ENCODE results near the gene PEX11G.
"Not testable (repeated sequence)": the region's sequence is repeated elsewhere in the genome, so short reads cannot be mapped to it uniquely, and the experiment has no call there.

The PEX11G gene

DNA sequence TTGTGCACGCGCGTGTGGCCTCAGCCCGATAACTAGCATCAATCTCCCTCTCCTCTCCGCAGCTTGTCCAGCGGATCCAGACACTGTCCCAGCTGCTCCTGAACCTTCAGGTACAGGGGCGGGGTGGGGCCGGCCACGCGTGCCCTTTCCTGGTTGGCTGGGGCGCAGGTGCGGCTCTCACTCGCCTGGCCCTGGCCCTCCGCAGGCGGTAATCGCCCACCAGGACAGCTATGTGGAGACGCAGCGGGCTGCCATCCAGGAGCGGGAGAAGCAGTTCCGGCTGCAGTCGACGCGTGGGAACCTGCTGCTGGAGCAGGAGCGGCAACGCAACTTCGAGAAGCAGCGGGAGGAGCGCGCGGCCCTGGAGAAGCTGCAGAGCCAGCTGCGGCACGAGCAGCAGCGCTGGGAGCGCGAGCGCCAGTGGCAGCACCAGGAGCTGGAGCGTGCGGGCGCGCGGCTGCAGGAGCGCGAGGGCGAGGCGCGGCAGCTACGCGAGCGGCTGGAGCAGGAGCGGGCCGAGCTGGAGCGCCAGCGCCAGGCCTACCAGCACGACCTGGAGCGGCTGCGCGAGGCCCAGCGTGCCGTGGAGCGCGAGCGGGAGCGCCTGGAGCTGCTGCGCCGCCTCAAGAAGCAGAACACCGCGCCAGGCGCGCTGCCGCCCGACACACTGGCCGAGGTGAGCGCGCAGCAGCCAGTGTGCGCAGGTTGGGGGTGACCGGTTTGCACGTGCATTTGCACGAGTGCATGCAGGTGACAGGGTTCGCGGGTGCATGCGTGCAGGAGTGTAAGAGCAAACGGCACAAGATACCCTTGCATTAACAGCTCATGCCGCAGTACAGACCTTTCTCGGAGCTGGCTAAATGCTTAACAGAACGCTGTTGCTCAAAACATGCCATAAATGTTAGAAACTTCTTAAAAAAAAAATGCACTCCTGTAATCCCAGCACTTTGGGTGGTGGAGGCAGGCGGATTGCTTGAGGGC lies 21.5 kb downstream of the PEX11G start:
- no peak for DNase-seq (ENCODE audit: low read depth, low spot score)

DNA sequence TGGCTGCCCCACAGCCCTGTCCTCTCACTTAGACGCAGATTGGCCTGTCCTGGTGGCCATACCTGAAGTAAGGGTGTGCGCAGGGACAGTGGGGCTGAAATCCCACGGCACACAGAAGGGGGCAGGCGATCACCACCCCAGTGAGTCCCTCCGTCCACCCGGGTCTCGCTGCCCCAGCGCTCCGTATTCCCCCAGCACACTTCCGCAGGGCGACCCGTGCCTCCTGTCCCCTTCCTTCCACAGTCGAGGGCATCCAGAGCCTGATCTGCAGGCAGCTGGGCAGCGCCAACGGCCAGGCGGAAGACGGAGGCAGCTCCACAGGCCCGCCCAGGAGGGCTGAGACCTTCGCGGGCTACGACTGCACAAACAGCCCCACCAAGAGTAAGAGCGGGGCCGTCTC lies 25.3 kb downstream of the PEX11G start:
- no peak for DNase-seq (ENCODE audit: low read depth, low spot score)

DNA sequence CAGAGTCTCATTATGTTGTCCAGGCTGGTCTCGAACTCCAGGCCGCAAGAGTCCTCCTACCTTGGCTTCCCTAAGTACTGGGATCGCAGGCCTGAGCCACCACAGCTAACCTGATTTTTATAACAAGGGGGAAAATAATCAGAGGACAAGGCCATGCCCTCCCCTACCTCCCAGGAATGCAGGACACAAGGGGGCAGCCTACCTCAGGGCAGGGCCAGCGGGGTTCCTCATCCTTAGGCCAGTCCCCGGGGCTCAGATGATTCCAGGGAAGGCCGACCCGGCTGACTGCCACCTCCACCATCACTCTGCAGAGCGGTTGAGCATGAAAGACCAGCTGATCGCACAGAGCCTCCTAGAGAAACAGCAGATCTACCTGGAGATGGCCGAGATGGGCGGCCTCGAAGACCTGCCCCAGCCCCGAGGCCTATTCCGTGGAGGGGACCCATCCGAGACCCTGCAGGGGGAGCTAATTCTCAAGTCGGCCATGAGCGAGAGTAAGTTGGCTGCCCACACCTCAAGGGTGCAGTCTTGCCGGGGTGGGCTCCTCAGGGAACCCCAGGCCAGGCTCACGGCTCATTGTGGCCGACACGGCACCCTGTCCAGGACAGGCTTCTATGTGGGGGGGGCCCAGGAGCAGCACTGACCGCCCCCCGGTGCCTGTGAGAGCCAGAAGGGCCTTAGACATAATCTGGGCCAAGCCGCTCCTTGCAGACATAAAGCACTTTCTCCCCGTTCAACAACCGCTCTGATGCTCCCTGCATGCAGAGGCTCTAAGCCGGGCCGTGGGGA lies 26.8 kb downstream of the PEX11G start:
- peak; percentile 21 for DNase-seq (ENCODE audit: low read depth, low spot score)

DNA sequence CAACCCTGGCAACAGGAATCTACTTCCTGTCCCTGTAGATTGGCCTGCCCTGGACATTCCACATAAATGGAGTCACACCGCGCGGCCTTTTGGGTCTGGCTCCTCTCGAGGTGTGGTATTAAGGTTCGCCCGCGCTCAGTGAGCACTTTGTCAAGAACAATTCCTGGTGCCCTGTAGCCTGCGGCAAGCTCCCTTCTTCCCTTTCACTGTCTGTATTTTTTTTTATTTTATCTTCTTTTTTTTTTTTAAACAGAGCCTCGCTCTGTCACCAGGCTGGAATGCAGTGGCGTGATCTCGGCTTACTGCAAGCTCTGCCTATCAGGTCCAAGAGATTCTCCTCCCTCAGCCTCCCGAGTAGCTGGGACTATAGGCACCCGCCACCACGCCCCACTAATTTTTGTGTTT lies 28.3 kb downstream of the PEX11G start:
- DNase-seq (ENCODE audit: low read depth, low spot score): peak; percentile 37

DNA sequence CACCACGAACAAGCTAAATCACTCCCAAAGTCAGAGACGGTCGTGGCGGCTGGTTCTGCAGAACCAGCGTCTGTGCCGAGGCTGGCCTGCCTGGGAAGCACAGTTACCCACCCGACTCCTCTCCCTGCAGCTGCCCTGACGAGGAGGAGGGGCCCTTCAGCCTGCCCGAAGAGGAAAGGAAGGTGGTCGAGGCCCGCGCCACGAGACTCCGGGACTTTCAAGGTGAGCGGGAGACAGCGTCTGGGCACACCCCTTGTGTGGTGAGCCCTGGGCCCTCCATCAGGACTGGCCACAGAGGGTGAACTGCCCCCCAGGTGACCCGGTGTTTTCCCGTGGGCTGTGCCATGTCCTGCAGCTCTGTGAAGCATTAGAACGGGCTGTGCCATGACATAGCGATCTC lies 29.1 kb downstream of the PEX11G start:
- DNase-seq (ENCODE audit: low read depth, low spot score): no peak

DNA sequence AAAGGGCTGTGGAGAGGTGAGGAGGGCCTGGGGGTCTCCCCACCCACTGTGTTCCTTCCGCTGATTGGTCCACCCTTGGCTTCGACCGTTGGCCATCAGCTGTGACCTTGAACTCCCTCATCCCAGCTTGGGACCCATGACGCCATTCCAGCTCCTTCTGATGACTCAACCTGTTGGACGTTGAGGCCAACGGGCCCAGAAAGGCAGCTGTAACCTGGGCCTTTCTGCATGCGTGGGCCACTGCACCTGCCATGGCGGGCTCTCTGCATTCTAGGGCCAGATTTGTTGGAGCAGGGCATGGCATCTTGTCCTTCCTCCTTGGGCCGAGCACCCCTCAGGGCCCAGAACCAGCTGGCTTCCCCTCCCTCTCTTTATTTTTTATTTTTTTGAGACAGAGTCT lies 30.2 kb downstream of the PEX11G start:
- no peak for DNase-seq (ENCODE audit: low read depth, low spot score)

DNA sequence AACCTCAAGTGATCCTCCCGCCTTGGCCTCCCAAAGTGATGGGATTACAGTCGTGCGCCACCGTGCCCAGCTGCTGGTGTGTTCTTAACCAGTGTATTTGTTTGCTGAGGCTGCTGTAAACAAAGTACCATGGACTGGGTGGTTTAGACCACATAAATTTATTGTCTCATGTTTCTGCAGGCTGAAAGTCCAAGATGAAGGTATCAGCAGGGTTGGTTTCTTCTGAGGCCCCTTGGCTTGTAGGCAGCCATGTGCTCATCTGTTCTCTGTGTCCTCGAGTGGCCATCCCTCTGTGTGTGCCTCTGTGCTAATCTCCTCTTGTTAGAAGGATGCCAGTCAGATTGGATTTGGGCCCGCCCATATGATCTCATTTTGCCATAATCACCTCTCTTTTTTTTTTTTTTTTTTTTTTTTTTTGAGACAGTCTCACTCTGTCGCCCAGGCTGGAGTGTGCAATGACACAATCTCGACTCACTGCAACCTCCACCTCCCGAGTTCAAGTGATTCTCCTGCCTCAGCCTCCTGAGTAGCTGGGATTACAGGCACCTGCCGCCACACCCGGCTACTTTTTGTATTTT lies 31.8 kb downstream of the PEX11G start:
- no peak for DNase-seq (ENCODE audit: low read depth, low spot score)

DNA sequence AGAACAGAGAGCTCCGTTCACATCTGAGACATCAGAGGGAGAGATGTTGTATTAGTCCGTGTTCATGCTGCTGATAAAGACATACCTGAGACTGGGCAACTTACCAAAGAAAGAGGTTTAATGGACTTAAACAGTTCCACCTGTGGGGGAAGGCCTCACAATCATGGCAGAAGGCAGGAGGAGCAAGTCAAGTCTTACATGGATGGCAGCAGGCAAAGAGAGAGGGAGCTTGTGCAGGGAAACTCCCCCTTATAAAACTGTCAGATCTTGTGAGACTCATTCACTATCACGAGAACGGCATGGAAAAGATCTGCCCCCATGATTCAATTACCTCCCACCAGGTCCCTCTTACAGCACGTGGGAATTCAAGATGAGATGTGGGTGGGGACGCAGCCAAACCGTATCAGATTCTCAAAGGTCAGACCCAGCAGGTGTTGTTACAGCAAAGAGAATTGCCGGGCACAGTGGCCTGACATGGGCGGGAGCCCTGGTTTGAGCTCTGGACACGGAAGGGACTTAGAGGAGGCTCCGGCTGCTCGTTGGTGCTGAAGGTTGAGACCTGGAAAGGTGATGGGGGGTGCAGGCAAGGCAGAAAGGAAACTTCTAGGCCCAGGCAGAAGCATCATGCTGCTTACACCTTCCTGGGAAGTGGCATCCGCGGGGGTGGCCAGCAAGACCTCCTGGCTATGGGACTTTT lies 33.1 kb downstream of the PEX11G start:
- no peak for DNase-seq (ENCODE audit: low read depth, low spot score)

DNA sequence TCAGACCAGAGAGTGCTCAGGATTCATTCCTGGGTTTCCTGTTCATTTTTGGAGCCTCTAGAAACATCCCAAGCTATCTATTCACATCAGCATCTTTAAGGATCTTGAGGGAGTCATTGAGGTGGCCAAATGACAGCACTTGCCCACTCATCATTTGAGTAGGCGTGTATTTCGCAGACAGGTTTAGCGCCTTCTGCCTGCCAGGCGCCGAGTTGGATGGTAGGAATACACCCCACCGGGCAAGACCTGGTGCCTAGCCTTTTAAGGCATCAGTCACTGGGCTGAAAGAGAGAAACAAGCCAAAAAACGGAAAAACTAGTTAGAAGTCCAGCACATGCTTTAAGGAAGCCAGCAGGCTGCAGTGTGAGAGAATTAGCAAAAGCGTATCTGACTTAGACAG lies 33.8 kb downstream of the PEX11G start:
- DNase-seq (ENCODE audit: low read depth, low spot score): no peak

DNA sequence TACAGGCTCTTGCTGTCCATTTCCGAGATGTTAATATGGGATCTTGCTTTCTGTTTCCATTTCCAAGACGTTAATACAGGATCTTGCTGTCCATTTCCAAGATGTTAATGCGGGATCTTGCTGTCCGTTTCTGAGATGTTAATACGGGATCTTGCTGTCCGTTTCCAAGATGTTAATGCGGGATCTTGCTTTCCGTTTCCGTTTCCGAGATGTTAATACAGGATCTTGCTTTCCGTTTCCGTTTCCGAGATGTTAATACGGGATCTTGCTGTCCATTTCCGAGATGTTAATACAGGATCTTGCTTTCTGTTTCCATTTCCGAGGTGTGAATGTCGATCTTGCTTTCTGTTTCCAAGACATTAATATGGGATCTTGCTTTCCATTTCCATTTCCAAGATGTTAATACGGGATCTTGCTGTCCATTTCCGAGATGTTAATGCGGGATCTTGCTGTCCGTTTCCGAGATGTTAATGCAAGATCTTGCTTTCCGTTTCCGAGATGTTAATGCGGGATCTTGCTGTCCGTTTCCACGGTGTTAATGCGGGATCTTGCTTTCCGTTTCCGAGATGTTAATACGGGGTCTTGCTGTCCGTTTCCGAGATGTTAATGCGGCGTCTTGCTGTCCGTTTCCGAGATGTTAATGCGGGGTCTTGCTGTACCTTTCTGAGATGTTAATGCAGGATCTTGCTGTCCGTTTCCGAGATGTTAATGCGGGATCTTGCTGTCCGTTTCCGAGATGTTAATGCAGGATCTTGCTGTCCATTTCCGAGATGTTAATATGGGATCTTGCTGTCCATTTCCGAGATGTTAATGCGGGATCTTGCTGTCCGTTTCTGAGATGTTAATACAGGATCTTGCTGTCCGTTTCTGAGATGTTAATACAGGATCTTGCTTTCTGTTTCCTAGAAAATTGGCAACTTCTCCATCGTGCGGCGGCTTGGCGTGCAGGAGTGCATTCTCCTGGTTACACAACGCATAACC lies 38.3 kb downstream of the PEX11G start:
- no peak for DNase-seq (ENCODE audit: low read depth, low spot score)

DNA sequence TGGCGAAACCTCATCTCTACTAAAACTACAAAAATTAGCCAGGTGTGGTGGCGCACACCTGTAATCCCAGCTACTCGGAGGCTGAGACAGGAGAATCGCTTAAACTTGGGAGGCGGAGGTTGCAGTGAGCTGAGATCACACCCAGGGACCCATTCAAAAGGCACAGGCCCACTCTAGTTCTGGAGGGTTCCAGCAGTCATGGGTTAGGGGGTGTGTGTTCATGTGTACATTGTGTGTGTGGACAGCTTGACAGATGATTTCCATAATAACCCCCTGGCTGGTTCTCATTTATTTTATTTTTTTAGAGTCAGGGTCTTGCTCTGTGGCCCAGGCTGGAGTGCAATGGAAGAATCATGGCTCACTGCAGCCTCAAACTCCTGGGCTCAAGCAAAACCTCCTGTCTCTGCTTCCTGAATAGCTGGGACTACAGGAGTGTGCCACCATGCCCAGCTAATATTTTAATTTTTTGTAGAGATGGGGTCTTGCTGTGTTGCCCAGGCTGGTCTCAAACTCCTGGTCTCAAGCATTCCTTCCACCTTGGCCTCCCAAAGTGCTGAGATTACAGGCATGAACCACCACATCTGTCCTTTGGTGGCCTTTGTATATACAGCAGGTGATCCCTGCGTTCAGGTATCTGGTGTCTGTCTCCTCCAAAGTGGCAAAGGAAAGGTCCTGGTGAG lies 39.3 kb downstream of the PEX11G start:
- DNase-seq (ENCODE audit: low read depth, low spot score): not testable (repeated sequence)

DNA sequence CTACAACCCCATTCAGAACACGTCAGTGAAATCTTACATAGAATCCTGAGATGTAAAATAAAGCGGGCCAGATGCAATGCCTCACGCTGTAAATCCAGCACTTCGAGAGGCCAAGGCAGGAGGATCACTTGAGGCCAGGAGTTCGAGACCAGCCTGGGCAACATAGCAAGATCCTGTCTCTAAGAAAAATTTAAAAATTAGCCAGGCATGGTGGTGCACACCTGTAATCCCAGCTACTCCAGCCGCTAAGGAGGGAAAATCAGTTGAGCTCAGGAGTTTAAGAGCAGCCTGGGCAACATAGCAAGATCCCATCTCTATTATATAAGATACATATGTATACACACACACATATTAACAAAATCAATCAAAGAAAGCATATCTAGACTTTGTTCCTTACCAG lies 41.2 kb downstream of the PEX11G start:
- no peak for DNase-seq (ENCODE audit: low read depth, low spot score)

DNA sequence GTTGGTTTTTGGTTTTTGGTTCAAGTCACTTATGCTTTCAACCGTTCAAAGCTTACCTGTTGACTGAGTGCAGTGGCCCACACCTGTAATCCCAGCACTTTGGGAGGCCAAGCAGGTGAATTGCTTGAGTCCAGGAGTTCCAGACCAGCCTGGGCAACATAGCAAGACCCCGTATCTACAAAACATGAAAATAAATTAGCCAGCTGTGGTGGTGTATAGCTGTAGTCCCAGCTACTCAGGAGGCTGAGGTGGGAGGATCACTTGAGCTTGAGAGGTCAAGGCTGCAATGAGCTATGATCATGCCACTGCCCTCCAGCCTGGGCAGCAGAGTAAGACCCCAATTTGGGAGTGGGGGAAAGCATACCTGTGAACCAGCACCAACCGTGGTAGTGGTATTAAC lies 43.7 kb downstream of the PEX11G start:
- DNase-seq (ENCODE audit: low read depth, low spot score): no peak

DNA sequence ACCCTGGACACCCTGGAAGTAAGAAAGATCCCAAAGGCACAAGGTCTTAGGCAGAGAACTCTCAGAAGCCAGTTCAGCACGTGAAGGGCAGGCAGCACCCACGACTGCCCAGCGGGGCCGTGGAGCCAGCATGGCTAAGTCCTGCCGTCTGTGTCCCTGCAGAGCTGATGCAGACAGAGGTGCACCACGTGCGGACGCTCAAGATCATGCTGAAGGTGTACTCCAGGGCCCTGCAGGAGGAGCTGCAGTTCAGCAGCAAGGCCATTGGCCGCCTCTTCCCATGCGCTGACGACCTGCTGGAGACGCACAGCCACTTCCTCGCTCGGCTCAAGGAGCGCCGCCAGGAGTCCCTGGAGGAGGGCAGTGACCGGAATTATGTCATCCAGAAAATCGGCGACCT lies 44.8 kb downstream of the PEX11G start:
- peak; percentile 10 for DNase-seq (ENCODE audit: low read depth, low spot score)

DNA sequence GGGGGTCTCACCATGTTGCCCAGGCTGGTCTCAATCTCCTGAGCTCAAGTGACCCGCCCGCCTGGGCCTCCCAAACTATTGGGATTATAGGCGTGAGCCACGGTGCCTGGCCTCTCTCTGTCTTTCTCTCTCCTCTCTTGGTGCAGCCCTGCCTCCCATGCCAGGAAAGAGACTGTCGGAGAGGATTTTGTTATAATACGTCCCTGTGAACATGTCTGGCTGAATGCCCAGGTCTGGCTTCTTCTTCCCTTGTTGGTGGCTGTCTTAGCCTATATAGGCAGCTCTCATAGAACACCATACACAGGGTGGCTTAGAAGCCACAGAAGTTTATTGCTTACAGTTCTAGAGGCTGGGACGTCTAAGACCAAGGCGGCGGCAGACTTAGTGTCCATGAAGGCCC lies 46.4 kb downstream of the PEX11G start:
- no peak for DNase-seq (ENCODE audit: low read depth, low spot score)

DNA sequence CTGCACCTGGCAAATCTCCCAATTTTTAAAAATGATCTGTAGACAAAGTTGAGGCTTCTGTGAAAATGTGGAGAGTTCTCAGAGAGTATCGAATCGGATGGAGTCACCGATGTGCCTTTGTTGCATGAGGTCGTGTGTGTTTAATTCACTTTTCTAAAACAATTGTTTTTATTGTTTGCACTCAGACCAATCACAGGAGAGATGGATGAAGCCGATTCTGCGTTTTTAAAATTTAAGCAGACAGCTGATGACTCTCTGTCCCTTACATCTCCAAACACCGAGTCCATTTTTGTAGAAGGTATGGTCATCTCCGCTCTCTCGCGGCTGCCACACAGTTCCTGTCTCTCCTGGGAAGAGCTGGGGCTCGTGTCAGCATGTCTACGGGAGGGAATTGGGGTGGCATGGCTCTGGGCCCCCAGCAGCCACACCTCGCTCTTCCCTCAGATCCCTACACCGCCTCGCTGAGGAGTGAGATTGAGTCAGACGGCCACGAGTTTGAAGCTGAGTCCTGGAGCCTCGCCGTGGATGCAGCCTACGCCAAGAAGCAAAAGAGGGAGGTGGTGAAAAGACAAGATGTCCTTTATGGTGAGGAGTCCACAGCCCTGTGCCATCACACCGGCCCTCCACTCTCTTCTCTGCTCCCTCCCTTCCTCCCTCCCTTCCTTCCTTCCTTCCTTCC lies 47.2 kb downstream of the PEX11G start:
- no peak for DNase-seq (ENCODE audit: low read depth, low spot score)

DNA sequence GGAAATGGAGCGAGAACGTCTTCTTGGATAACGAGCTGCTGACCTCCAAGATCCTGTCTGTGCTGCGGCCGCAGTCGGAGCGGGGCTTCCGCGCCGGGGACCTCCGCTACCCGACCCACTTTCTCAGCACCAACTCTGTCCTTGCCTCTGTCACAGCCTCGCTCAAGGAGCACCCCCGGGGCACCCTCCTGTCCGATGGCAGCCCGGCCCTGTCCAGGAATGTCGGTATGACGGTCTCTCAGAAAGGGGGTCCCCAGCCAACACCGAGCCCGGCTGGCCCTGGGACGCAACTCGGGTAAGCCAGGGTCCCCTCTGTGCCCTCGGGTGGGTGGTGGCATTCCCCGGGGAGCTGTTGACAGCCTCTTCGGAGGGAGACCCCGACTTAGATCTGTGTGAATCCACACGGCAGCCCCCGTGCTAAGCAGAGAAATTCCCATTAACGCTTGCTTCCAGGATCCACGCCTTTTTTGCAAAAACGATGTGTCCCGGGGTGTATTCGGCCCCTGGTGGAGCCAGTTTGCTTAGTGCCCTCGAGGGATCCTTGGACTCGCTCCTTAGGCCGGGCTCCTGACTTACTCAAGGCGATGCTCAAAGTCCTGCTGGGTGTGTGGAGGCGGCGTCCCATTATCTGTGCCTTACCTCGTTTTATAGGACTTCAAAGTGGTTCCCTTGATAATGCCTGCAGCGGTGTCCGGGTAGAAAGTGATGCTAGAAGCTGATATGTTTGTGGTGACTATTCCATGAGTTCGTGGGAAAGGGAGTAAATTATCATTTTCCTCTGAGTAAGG lies 48.5 kb downstream of the PEX11G start:
- peak; percentile 42 for DNase-seq (ENCODE audit: low read depth, low spot score)

DNA sequence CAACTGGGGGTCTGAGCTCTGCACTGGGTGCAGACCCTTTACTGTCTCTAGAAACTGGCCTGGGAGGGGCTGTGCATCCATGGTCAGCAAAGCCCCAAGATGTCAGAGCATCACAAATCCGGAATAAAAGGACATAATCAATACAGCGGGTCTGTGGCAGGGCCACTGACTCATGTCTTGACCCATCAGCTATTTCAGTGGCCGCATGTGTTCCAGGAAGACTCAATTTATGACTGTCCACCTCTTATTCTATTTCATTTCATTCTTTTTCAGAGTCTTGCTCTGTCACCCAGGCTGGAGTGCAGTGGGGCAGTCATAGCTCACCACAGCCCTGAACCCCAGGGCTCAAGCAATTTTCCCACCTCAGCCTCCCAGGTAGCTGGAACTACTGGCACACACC lies 53.2 kb downstream of the PEX11G start:
- DNase-seq (ENCODE audit: low read depth, low spot score): no peak

DNA sequence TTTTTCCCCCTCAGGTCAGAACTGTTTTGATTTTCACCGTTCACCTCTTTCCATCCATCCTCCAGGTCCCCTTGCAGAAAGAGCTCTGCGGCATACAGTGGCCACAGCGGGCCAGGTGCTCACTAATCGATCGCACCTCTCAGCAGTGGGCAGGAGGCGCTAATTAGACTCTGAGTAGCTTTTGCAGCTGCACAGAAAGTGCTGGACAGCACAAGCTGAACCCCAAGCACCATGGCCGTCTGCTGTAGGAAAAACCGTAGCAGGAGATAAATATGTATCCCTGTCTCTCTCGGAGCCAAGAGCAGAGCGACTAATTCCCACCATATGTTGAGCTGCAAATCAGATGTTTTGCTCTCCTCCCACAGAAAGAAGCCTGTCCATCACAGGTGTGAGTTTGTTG lies 54.4 kb downstream of the PEX11G start:
- no peak for DNase-seq (ENCODE audit: low read depth, low spot score)
